ENCODE results near the gene HOXB9. TPM values are rescaled to one million over a fixed set of nuclear protein-coding genes. Genes with fewer than 3 reads are reported as not detected.

The HOXB9 gene
- total and polyA plus RNA-seq, 9 of the 15 experiments (the other 6 are each of a cell fraction or from before 2014, with no cell fraction given) = 3.1 to 196 (median 77.6) TPM

DNA sequence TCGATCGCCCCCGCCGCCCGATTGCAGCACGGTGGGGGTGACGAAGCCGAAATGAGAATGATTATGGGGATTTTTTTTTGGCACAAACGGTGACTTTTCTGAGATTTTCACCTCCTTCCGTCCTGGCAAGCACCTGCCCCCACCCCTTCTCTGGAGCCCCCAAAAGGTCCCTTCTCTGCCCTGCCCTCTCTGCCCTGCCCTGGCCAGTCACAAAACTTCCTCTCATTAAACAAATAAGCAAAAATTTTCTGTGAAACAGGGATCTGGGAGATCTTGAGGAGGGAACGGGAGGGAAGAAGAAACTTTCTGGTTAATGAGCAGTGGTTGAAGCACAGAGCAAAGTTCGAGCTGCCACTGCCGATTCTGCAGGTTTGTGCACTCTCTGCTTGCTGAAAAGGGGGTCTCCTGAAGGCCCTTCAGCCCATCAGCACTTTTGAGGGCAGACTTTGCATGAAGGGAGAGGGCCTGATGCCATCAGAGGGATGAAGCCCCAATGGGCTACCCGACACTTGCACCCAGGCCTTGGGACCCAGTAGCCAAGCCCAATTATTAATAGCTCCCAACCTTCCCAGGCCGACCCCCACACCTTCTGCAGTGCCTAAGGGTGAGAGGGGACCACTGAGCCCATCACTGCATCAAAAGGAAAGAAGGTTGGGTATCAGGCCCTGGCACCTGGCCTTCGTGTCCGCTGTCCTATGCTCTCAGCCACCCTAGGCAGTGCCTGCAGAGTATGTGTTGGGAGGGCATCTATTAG, 10.0 kb downstream of the HOXB9 start (continued):
- TF ChIP-seq, protein P1, sequence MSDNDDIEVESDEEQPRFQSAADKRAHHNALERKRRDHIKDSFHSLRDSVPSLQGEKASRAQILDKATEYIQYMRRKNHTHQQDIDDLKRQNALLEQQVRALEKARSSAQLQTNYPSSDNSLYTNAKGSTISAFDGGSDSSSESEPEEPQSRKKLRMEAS (CRISPR knock-in tag; IDR thresholded peaks at IDR 0.05) = no peak
- TF ChIP-seq NR1H2 (CRISPR knock-in tag; IDR thresholded peaks at IDR 0.05) = no peak
- TF ChIP-seq, protein P2, sequence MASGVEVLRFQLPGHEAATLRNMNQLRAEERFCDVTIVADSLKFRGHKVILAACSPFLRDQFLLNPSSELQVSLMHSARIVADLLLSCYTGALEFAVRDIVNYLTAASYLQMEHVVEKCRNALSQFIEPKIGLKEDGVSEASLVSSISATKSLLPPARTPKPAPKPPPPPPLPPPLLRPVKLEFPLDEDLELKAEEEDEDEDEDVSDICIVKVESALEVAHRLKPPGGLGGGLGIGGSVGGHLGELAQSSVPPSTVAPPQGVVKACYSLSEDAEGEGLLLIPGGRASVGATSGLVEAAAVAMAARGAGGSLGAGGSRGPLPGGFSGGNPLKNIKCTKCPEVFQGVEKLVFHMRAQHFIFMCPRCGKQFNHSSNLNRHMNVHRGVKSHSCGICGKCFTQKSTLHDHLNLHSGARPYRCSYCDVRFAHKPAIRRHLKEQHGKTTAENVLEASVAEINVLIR (CRISPR knock-in tag; IDR thresholded peaks at IDR 0.05) = no peak

DNA sequence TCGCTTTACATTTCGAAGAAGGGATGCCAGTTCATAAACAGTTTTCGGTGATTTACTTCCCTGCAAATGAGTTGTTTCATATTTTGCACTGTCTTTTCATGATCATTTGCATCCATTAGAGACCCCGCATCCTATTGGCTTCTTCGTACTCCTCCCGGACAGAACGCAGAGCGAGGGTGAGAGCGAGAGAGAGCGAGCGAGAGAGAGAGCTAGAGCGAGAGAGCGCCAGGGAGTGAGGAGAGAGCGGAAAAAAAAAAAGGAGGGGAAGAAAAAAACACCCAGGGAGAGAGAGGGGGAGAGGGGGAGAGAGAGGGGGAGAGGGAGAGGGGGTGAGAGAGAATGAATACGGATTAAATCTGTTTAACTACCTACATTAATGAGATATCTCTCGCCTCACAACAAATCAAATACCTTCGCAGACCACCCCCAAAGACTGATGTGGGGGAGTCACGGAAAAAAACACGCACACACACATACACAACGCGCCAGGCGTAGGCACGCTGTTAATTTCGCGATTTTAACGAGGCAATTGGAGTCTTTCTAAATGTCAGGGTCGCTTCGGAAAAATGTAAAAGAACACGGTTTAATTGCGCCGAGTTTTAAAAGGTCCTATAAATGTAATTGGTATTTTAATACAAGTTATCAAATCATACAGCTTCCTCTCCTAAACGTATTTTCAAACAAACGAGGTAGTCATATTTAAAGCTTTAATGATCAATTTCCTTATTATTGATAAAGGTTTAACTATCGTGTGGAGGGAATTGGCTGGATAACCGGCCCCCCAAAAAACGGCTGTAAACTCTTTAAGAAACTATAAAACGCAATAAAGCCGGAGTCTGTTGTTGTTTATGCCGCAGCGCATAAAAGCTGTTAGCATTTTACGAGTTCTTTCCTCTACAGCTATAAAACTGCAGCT, 10.9 kb downstream of the HOXB9 start, which contains the start of gene HOXB8:
HOXB8 (minus strand) TSS at position 246 of the 916 bp plus-strand sequence. CDS start 588 bp downstream, outside the sequence.
- no peak within 1 kb of the TSS for H3K4me3 ChIP-seq
- no TSS peak for BruUV-seq (replicated peaks)
- in situ Hi-C loops (cut with MboI) = no loop called here
- no peak for TF ChIP-seq GATA2 (CRISPR knock-in tag; IDR thresholded peaks at IDR 0.05)
- TF ChIP-seq, protein P3, sequence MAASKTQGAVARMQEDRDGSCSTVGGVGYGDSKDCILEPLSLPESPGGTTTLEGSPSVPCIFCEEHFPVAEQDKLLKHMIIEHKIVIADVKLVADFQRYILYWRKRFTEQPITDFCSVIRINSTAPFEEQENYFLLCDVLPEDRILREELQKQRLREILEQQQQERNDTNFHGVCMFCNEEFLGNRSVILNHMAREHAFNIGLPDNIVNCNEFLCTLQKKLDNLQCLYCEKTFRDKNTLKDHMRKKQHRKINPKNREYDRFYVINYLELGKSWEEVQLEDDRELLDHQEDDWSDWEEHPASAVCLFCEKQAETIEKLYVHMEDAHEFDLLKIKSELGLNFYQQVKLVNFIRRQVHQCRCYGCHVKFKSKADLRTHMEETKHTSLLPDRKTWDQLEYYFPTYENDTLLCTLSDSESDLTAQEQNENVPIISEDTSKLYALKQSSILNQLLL (CRISPR knock-in tag; IDR thresholded peaks at IDR 0.05; ENCODE audit: borderline replicate concordance) = peak; percentile 67; the same call in 1 of the 2 replicates
- TF ChIP-seq BDP1 (IDR thresholded peaks at IDR 0.05; ENCODE audit: insufficient read depth, insufficient read length) = no peak
- 0 out of 2 replicates have a peak, but pooled peaks have one; percentile 8 for TF ChIP-seq NFIX (CRISPR knock-in tag; IDR thresholded peaks at IDR 0.05; ENCODE audit: low read depth)
- no peak for TF ChIP-seq RBBP5 (IDR thresholded peaks at IDR 0.05; ENCODE audit: borderline replicate concordance, insufficient read depth, low read length, poor library complexity, severe bottlenecking)
- TF ChIP-seq, protein P4, sequence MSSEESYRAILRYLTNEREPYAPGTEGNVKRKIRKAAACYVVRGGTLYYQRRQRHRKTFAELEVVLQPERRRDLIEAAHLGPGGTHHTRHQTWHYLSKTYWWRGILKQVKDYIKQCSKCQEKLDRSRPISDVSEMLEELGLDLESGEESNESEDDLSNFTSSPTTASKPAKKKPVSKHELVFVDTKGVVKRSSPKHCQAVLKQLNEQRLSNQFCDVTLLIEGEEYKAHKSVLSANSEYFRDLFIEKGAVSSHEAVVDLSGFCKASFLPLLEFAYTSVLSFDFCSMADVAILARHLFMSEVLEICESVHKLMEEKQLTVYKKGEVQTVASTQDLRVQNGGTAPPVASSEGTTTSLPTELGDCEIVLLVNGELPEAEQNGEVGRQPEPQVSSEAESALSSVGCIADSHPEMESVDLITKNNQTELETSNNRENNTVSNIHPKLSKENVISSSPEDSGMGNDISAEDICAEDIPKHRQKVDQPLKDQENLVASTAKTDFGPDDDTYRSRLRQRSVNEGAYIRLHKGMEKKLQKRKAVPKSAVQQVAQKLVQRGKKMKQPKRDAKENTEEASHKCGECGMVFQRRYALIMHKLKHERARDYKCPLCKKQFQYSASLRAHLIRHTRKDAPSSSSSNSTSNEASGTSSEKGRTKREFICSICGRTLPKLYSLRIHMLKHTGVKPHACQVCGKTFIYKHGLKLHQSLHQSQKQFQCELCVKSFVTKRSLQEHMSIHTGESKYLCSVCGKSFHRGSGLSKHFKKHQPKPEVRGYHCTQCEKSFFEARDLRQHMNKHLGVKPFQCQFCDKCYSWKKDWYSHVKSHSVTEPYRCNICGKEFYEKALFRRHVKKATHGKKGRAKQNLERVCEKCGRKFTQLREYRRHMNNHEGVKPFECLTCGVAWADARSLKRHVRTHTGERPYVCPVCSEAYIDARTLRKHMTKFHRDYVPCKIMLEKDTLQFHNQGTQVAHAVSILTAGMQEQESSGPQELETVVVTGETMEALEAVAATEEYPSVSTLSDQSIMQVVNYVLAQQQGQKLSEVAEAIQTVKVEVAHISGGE (CRISPR knock-in tag; IDR thresholded peaks at IDR 0.05) = 0 out of 6 replicates have a peak, but pooled peaks of 1 of the 3 experiments have one; percentile 27
- intact Hi-C loops (cut with micrococcal nuclease) = no loop called here
- FAIRE-seq (no peak), DNase-seq (ENCODE audit: extremely low read depth in 1 of 4, low spot score in 3 of 4) (no peak), ATAC-seq (no peak)
- H3K9me1 ChIP-seq (ENCODE audit: control insufficient read depth, insufficient read depth, low read length) = no peaks in the 10 kb centered on the region
- ChIA-PET CTCF (ENCODE audit: low intra/inter-chr PET ratio) (no interaction called here), POLR2A (interaction anchor here (0.7 to 0.9 kb wide), 3 partner anchors 11 to 54 kb away, joined by 3 to 4 read pairs (median 3); partner anchors contain the start of genes HOXB6 and HOXB9)
- H3K9ac ChIP-seq (ENCODE audit: insufficient read depth in 1 of 2, low read depth in 2 of 2, low read length in 2 of 2) = no peak within 1 kb of the TSS
- H2AFZ ChIP-seq (ENCODE audit: low read depth, low read length) = no peak within 1 kb of the TSS
- H4K20me1 ChIP-seq (replicated peaks; ENCODE audit: control insufficient read depth, insufficient read depth, low read length) = peaks cover 8% of the 10 kb centered on the region; the same call in 1 of the 2 replicates
- 91% methylated on average over 33 of the region's 41 CpGs for WGBS (ENCODE audit: insufficient coverage, low coverage, missing lambda C conversion rate)
- peaks cover 16% of the 10 kb centered on the region; the same call in 2 of the 3 replicates for H3K36me3 ChIP-seq (ENCODE audit: control insufficient read depth, insufficient read depth, low read length)
- peaks cover 20 to 51% of the 10 kb centered on the region in 2 experiments; a peak in 4 of 5 replicates for H3K4me1 ChIP-seq (replicated peaks in 1 of 2; ENCODE audit: control insufficient read depth in 2 of 2, insufficient read depth in 2 of 2, low read length in 2 of 2)
- H3K27me3 ChIP-seq (ENCODE audit: control insufficient read depth in 2 of 2, insufficient read depth in 2 of 2, low read length in 2 of 2) = no peaks in the 10 kb centered on the region
- no peak within 1 kb of the TSS for H3K4me2 ChIP-seq (ENCODE audit: insufficient read depth, low read length)
- H3K79me2 ChIP-seq (ENCODE audit: control insufficient read depth, insufficient read depth, low read length) = peaks cover 40% of the 10 kb centered on the region
- H3K27ac ChIP-seq (ENCODE audit: extremely low read depth, low read depth, low read length) = no peak within 1 kb of the TSS
- no peaks in the 10 kb centered on the region for H3K9me3 ChIP-seq (replicated peaks; ENCODE audit: control insufficient read depth, insufficient read depth, low read depth, low read length)

Data from K562 (cell line).